Left ventricle myocardium inferior (tissue), 1 donor: Measurements from ENCODE around the gene CBR1. TPM values are rescaled to one million over a fixed set of nuclear protein-coding genes. Genes with fewer than 3 reads are reported as not detected.

Source experiments
- DNase-seq: peaks from one replicate; pipeline ENCODE4 v3.0.0-alpha.2; 2020
- H3K27ac ChIP-seq: fragments of 200-600 bp; replicated peaks from 2 replicates; pipeline ENCODE4 v1.8.0; 2021
- H3K27me3 ChIP-seq: fragments of 200-600 bp; 2 replicates; pipeline ENCODE4 v1.8.0; 2021; ENCODE audit warnings: low read depth
- H3K36me3 ChIP-seq: fragments of 200-600 bp; 2 replicates; pipeline ENCODE4 v1.8.0; 2021
- H3K4me1 ChIP-seq: fragments of 200-600 bp; 2 replicates; pipeline ENCODE4 v1.8.0; 2021
- H3K4me3 ChIP-seq: fragments of 200-600 bp; 2 replicates; pipeline ENCODE4 v1.8.0; 2021; ENCODE audit warnings: mild to moderate bottlenecking, moderate library complexity
- H3K9me3 ChIP-seq: fragments of 200-600 bp; replicated peaks from 2 replicates; pipeline ENCODE4 v1.8.0; 2021
- intact Hi-C: fragments of 100-400 bp; cut with micrococcal nuclease; formaldehyde crosslinking; loops from one replicate; pipeline ENCODE4 v1.11.0; 2022
- total RNA-seq: library from RNA; stranded (reverse); fragmentation: NEBNext Ultra II Directional; extraction: Animal tissue kit (Norgen Biotek cat#: 25700); gene quantifications from one replicate; pipeline ENCODE4 v1.2.1, GENCODE V29; 2021
- TF ChIP-seq, protein P1 (sequence below): fragments of 200-600 bp; IDR thresholded peaks from 2 replicates; pipeline ENCODE4 v1.8.0; 2021; ENCODE audit warnings: antibody characterized with exemption, mild to moderate bottlenecking, borderline replicate concordance
- donor health status: DM: no; HTN: yes; CAD: no; lungs with severe emphysema.

The CBR1 gene
- total RNA-seq, 1 donor from 2014 or later = 28.1 TPM

DNA sequence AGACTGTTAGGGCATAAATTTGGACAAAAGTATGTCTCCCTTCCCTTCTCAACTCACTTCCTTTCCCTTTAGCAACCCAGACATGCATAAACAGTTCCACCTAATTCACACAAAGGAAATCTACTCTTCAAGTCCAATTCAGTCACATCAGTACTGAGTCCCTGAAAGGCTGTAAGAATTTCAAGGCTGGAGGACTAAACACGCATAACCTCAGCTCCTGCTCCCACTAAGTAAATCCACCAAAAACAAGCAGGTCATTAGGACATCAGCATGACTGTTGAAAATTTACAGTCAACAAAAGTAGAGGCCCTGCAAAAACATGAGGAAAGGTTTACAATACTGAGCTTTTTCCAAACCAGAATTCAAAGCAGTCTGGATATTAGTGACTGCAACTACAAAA, 27.9 kb upstream of the CBR1 start:
- peaks cover 98% of the 10 kb centered on the region for H3K36me3 ChIP-seq
- intact Hi-C loops = no loop called here
- no peak overlapping the region for H3K27ac ChIP-seq
- no peaks in the 10 kb centered on the region for H3K4me1 ChIP-seq
- no peak for DNase-seq
- H3K27me3 ChIP-seq = no peaks in the 10 kb centered on the region
- TF ChIP-seq, protein P1, sequence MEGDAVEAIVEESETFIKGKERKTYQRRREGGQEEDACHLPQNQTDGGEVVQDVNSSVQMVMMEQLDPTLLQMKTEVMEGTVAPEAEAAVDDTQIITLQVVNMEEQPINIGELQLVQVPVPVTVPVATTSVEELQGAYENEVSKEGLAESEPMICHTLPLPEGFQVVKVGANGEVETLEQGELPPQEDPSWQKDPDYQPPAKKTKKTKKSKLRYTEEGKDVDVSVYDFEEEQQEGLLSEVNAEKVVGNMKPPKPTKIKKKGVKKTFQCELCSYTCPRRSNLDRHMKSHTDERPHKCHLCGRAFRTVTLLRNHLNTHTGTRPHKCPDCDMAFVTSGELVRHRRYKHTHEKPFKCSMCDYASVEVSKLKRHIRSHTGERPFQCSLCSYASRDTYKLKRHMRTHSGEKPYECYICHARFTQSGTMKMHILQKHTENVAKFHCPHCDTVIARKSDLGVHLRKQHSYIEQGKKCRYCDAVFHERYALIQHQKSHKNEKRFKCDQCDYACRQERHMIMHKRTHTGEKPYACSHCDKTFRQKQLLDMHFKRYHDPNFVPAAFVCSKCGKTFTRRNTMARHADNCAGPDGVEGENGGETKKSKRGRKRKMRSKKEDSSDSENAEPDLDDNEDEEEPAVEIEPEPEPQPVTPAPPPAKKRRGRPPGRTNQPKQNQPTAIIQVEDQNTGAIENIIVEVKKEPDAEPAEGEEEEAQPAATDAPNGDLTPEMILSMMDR = no peak
- H3K9me3 ChIP-seq = no peaks in the 10 kb centered on the region
- no peak overlapping the region for H3K4me3 ChIP-seq

GRCh38 chr21:36044056-36044455, 25.8 kb upstream of the CBR1 start:
- no peaks in the 10 kb centered on the region for H3K4me1 ChIP-seq
- H3K27ac ChIP-seq = no peak overlapping the region
- H3K9me3 ChIP-seq = no peaks in the 10 kb centered on the region
- no peak for DNase-seq
- no peak overlapping the region for H3K4me3 ChIP-seq
- TF ChIP-seq, protein P1 = no peak
- H3K27me3 ChIP-seq = no peaks in the 10 kb centered on the region
- intact Hi-C loops = no loop called here
- peaks cover 93% of the 10 kb centered on the region for H3K36me3 ChIP-seq

DNA sequence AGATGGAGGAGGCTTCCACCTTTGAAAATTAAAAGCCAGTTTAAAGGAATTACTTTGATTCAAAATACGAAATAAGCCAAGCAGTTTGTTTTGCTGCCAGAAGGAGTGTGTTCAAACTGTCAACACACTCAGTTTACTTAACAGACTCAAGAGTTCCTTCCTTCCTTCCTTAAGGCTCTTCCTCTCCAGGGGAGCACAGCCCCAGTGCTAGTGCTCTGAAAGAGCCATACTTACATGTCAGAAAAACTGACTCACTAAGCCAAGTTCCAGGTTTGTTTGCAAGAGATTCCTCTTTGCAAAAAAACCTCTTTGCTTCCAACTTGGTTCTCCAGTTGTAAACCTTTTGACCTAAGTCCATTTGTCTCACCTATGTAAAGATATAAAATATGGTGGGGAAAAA, 23.8 kb upstream of the CBR1 start:
- H3K27me3 ChIP-seq = no peaks in the 10 kb centered on the region
- H3K36me3 ChIP-seq = peaks cover 95% of the 10 kb centered on the region
- H3K9me3 ChIP-seq = no peaks in the 10 kb centered on the region
- TF ChIP-seq, protein P1 = no peak
- intact Hi-C loops = no loop called here
- H3K4me3 ChIP-seq = no peak overlapping the region
- no peak for DNase-seq
- H3K4me1 ChIP-seq = no peaks in the 10 kb centered on the region
- H3K27ac ChIP-seq = no peak overlapping the region

DNA sequence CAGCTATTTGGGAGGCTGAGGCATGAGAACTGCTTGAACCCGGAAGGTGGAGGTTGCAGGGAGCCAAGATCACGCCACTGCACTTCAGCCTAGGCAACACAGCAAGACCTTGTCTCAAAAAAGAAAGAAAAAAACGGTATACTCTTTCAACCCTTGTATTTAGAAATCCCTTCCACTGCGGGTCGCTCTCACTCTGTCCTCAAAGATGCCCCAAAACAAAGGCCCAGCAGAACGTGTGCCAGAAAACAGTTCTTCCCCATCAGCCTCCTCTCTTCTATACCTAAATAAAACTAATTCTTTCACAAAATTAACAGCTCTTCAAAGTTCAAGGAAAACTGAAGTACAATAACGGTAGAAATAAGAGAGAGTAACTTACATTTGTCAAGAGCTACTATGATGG, 22.7 kb upstream of the CBR1 start:
- peaks cover 90% of the 10 kb centered on the region for H3K36me3 ChIP-seq
- no peaks in the 10 kb centered on the region for H3K9me3 ChIP-seq

GRCh38 chr21:36048357-36048756, 21.5 kb upstream of the CBR1 start:
- Histone ChIP-seq H3K4me3 (no peak overlapping the region), H3K4me1 (no peaks in the 10 kb centered on the region), H3K9me3 (no peaks in the 10 kb centered on the region), H3K27me3 (no peaks in the 10 kb centered on the region), H3K27ac (no peak overlapping the region), H3K36me3 (peaks cover 88% of the 10 kb centered on the region)
- intact Hi-C loops = no loop called here
- no peak for DNase-seq
- TF ChIP-seq, protein P1 = no peak

More for the DNA sequence above, 22.7 kb upstream of the CBR1 start:
- H3K4me3 ChIP-seq = no peak overlapping the region
- TF ChIP-seq, protein P1 = no peak
- DNase-seq = no peak
- no peaks in the 10 kb centered on the region for H3K4me1 ChIP-seq
- H3K27ac ChIP-seq = no peak overlapping the region
- intact Hi-C loops = no loop called here
- H3K27me3 ChIP-seq = no peaks in the 10 kb centered on the region
